GM18519 (cell line): ENCODE results near the gene DDX28.
"Not testable (repeated sequence)": the region's sequence is repeated elsewhere in the genome, so short reads cannot be mapped to it uniquely, and the experiment has no call there.

Experiments used
- ATAC-seq: cut with Tn5 transposase; IDR thresholded peaks from one replicate; pipeline ENCODE4 v1.9.1; 2021; ENCODE audit warnings: mild to moderate bottlenecking, moderate library complexity; ENCODE audit not compliant: unreplicated experiment, low FRiP score

Gene DDX28

DNA sequence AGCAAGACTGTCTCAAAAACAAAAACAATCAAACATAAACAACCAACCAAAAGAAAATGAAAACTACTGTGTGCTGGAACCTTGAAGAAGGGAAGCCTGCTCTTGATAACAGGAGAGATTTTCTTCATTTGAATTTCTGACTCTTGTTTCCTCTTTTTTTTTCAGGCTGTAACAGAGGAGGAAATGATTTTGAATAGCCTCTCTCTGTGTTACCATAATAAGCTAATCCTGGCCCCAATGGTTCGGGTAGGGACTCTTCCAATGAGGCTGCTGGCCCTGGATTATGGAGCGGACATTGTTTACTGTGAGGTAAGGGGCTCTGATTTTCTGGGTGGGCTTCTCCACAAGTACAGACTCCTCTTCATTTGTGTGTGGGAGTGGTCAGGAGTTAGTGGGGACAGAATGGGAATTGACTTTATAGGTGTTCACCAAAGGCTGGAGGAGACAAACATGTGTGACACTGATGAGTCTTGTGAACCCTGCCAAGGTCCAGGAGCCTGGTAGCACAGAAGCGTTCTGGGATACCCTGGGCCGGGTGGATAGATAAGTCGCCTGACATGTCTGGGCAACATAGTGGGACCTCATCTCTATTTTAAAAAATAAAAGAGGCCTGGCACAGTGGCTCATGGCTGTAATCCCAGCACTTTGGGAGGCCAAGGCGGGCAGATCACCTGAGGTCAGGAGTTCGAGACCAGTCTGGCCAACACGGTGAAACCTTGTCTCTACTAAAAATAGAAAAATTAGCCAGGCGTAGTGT lies 15.0 kb upstream of the DDX28 start:
- ATAC-seq, result no peak

DNA sequence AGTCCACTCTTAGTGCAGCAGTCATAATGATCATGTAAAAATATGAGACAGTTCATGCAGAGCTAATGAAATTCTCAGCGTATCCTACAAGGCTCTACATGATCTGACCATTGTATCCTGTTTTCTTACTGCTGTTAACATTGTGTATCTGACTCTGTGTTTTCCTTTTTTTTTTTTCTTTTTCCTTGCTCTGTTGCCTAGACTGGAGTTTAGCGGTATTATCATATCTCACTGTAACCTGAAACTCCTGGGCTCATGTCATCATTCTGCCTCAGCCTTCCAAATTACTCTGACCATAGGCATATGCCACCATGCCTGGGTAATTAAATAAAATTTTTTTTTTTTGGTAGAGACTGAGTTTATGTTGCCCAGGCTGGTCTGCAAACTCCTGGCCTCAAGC lies 12.2 kb upstream of the DDX28 start:
- no peak for ATAC-seq

DNA sequence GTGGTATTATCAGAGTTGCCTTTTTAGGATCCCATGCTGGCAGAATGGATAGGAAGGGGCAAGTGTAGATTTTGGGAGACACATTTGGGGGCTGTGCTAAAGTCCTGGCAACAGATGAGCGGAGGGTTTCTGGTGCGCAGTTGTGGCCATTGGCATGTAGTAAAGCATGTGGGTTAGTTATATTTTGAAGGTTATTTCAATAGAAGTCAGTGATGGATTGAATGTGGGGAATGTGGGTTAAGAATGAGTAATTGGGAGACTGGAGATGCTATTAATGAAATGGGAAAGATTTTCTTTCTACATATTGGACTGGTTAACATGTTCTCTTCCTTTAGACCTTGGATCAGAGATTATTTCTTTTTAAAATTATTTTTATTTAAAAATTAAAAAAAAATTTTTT lies 10.1 kb upstream of the DDX28 start:
- ATAC-seq, result no peak

DNA sequence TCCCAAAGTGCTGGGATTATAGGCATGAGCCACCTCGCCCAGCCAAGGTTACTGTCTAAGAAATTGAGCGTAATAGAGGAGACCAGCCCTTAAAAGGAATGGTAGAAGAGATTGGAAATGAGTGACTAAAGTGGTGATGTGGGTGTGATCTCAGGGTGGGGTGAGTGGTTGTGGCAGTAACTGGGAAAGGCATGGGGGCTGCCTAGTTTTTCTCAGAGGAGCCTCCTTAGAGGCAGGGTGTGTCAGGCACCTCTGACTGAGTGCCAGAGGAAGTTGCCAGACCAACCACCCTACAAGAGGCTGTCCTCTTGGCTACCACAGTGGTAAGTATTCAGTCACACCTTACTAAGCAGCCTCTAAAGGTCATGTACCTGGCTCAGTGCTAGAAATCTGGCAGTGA lies 8.9 kb upstream of the DDX28 start:
- ATAC-seq, result no peak

DNA sequence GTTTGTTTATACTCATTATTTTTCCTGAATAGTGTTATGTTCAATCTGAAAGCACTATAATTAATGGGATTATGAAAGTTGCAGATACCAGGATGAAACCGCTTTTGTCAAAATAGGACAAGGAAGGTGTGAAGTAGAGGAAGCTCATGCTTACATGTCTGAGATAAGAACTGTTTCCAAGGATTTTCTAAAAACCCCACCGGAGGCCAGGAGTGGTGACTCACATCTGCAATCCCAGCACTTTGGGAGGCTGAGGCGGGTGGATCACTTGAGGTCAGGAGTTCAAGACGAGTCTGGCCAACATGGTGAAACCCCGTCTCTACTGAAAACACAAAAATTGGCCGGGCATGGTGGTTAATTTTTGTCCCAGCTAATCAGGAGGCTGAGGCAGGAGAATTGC lies 7.1 kb upstream of the DDX28 start:
- not testable (repeated sequence) for ATAC-seq

DNA sequence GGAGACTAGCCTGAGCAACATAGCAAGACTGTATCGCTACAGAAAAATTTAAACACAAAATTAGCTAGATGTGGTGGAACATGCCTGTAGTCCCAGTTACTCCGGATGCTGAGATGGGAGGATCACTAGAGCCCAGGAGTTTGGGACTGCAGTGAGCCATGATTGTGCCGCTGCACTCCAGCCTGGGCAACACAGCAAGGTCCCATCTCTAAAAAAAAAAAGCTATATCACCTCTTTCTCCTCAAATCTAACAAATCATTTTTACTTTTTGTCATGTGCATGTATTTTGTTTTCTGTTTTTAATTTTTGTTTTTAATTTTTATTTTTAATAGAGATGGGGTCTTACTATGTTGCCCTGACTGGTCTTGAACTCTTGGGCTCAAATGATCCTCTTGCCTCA lies 6.0 kb upstream of the DDX28 start:
- no peak for ATAC-seq

DNA sequence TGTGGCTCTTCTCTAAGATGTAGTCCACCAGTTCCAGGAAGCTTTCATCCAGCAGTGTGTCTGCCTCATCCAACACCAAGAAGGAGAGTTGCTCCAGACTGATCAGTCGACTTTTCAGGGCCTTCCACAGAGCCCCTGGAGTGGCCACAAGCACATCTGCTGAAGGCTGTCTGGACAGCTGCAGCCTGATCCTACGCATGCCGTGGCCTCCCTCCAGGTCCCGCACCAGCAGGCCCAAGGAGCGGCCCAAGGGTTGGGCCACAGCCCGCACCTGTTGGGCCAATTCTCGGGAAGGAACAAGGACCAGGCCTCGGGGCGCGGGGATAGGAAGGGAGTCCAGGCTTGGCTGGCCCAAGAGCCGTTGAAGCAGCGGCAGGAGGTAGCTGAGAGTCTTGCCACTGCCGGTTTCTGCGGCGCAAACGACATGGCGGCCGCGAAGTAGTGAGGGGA lies 729 bp downstream of the DDX28 start:
- peak; percentile 14 for ATAC-seq

DNA sequence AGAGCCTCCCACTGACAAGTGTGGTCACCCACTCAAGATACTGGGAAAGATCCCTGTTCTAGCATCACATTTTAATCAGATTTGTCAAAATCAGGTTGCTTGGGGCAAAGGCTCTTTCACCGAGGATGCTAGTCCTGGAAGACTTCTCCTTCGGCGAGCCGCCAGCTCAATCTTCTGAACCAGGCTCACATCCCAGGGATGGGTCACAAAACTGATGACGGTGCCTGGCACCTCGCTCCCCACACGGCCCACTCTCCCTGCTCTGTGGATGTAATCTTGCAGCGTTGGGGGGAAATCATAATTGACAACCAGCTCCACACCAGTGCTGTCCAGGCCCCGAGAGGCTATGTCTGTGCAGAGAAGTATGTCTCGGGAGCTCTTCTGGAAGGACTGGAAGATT lies 1.5 kb downstream of the DDX28 start:
- no peak for ATAC-seq

DNA sequence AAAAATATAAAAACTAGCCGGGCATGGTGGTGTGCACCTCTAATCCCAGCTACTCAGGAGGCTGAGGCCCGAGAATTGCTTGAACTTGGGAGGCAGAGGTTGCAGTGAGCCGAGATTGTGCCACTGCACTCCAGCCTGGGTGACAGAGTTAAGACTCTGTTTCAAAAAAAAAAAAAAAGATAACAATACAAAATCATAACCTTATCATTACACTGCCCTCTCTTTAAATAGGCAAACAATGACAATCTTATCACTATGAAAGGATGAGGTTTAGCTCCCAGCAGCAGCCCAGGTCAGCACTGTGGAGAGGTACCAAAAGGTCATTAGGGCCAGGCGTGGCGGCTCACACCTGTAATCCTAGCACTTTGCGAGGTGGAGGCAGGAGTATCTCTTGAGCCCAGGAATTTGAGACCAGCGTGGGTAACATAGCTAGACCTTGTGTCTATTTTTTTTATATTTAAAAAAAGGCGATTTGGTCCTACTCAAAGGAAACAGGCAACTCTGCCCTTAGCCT lies 3.8 kb downstream of the DDX28 start:
- ATAC-seq, result no peak

DNA sequence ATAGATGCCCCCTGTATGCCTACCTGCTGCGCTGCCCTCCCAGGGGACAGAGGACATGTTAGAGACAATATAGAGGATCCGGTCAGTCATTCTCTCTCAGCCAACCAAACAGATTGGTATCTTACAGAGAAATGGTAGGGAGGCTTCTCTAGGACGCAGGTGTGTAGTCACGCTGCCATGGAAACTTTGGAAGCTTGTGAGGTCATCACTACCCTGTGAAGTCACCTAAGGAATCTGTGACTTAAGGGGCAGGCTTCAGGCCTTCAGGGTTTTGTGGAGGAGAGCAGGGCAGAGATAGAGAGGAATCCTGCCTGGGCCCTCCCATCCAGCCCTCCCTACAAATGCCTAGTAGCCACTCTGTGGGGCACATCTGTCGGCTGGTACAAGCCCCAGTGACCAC lies 7.4 kb downstream of the DDX28 start, which contains the start of gene DPEP2NB:
DPEP2NB (minus strand) TSS at position 231 of the 400 bp plus-strand sequence; CDS start at position 90, 141 bp downstream.
- ATAC-seq, result no peak

DNA sequence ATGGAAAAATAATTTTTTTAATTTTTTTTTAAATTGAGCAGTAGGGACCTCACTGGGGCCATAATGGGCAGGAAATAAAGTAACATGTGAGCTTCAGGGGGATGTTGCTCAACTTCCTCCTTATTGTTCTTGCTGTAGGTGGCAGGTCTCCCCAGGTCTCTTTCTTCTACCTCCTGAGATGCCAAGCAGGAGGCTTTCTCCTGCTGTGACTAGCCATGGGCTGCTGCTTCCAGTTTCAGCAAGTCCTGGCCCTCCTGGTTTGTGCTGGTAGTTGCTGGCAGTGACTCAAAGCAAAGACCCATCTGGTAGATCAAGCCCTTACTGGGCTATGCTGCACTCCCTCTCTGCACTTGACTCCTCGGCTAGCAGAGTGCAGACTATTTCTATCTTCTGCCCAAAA lies 9.6 kb downstream of the DDX28 start:
- no peak for ATAC-seq

DNA sequence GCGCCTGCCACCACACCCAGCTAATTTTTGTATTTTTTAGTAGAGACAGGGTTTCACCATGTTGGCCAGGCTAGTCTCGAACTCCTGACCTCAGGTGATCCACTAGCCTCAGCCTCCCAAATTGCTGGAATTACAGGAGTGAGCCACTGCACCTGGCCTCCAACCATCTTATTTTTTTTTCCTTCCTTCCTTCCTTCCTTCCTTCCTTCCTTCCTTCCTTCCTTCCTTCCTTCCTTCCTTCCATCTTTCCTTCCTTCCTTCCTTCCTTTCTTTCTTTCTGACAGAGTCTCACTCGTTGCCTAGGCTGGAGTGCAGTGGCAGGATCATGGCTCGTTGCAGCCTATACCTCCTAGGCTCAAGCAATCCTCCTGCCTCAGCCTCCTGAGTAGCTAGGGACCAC lies 13.2 kb downstream of the DDX28 start:
- ATAC-seq, result not testable (repeated sequence)

DNA sequence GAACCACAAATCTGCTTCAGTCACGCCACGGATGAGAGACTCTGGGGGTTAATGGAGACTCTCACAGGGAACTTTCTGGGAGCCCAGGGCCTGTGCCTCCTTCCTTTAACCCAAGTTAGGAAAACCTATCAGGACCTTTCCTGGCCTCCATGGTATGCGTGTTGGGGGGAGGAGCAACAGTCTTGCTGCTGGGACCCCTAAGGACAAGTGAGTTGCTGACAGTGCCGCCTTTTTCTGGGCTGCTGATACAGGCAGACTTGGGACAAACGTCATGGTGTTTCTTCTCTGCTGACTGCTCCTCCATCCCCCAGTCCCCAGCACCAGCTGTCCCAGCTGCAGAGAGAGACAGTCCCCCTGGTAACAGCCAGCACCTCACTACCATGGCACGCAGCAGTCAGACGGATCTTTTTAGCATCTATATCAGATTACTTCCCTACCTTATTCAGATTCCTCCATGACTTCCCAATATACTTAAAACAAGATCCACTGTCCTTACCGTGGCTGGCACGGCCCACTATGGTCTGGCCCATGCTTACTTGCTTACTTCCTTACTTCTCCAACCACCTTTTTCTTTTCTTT lies 13.8 kb downstream of the DDX28 start:
- ATAC-seq, result no peak

DNA sequence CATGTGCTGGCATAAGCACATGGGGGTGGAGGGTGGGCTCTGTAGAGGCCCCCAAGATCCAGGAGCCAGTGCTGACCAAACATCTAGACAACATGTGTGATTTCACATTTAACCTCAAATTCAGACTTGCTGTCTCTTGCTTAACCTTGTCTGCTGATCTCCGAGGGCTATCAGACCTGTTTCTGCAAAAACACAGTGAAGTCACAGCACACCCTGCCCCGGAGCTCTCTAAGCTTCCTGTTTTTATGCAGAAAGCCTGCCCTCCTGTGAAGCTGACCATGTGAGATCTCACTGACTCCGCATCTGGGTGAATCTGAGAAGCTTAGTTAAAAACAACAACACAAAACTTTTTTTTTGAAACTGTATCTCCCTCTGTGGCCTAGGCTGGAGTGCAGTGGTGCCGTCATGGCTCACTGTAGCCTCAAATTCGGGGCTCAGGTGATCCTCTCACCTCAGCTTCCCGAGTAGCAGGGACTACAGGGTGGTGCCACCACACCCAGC lies 17.2 kb downstream of the DDX28 start:
- no peak for ATAC-seq

DNA sequence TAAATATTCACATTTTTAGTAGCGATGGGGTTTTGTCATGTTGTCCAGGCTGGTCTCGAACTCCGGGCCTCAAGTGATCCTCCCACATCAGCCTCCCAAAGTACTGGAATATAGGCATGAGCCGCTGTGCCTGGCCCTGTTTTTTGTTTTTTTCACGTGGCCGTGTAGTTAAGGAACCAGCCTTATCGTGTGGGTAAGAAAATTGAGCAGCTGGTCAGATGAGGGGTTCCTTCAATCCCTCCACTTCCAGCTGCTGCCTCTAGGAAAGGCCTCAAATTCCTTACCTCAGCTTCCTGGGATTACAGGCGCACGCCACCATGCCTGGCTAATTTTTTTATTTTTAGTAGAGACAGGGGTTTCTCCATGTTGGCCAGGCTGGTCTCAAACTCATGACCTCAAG lies 17.8 kb downstream of the DDX28 start:
- no peak for ATAC-seq

DNA sequence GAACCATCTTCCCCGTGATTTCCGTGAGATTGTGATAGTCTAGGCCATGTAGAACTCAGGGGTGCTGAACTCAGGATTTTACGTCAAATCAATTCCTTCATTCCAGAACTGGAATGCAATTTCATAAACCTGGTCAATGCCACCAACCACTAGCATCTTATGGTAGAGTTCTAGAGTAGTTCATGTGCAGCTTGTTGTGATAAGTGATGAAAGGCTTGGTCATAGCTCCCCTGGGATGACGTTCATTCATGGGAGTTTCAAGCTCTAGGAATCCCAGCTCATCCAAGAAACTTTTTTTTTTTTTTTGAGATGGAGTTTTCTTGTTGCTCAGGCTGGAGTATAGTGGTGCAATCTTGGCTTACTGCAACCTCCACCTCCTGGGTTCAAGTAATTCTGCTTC lies 20.0 kb downstream of the DDX28 start:
- ATAC-seq, result no peak

DNA sequence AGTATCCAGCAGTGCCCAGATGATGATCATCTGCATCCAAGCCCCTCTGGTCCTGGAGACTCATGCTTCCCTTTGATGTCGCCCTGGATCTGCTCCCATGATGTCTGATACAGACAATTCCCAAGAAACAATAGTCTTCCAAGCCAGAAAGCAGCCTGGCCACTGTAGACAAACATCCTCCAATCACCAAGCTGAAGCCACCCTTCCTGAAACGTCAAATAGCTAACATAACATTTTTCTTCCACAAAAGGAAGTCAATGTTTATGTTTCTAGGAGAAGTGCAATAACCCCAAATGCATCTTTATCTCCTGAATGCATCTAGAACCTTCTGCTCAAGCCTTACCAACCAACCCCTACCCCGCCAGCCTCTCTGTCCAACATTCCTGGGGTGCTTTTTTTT lies 22.6 kb downstream of the DDX28 start:
- no peak for ATAC-seq

DNA sequence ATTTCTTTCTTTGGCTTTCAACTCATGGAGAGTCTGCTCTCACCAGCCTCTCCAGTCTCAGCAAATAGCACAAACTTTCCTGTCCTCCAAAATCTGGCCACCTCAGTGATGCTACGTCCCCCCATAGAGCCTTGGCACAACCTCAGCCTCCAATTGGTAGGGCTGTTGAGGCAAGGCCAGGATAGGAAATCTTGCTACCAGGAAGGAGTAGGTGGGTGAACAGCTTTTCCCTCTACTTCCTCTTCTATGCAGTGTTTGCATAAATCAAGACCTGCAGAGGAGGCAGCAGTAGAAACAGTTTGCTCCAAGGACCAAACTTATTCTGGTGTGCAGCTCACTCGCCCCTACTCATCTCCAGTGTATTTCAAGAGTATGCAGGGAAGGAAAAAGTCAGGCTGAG lies 23.0 kb downstream of the DDX28 start:
- no peak for ATAC-seq

DNA sequence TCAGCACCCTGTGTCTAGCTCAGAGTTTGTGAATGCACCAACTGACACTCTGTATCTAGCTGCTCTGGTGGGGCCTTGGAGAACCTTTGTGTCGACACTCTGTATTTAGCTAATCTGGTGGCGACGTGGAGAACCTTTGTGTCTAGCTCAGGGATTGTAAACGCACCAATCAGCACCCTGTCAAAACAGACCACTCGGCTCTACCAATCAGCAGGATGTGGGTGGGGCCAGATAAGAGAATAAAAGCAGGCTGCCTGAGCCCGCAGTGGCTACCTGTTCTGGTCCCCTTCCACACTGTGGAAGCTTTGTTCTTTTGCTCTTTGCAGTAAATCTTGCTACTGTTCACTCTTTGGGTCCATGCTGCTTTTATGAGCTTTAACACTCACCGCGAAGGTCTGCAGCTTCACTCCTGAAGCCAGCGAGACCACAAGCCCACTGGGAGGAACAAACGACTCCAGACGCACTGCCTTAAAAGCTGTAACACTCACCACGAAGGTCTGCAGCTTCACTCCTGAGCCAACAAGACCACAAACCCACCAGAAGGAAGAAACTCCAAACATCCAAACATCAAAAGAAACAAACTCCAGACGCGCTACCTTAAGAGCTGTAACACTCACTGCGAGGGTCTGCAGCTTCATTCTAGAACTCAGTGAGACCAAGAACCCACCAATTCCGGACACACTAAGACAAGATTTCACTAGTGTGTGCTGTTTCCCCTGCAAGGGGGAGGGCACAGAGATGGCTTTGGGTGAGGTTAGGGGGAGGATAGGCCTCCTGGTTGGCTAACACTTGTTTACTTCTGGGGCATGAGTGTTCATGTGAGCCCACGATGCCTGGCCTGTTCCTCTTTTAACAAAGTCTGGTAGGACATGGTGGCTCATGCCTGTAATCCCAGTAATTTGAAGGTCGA lies 24.0 kb downstream of the DDX28 start, which contains the start of gene DPEP2:
DPEP2 (minus strand) TSS at position 706 of the 910 bp plus-strand sequence. CDS start 6,272 bp downstream, outside the sequence.
- not testable (repeated sequence) for ATAC-seq

DNA sequence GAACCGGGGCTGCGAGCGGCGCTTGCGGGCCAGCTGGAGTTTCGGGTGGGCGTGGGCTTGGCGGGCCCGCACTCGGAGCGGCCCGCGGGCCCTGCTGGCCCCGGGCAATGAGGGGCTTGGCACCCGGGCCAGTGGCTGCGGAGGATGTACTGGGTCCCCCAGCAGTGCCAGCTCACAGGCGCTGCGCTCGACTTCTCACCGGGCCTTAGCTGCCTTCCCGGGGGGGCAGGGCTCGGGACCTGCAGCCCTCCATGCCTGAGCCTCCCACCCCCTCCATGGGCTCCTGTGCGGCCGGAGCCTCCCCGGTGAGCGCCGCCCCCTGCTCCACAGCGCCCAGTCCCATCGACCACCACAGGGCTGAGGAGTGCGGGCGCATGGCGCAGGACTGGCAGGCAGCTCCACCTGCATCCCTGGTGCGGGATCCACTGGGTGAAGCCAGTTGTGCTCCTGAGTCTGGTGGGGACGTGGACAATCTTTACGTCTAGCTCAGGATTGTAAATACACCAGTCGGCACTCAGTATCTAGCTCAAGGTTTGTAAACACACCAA lies 24.7 kb downstream of the DDX28 start:
- ATAC-seq, result not testable (repeated sequence)
